Upper lobe of right lung (tissue), 1 donor: ENCODE data around the gene PTMS. TPM values are rescaled to one million over a fixed set of nuclear protein-coding genes. Genes with fewer than 3 reads are reported as not detected.

Experiments
- ATAC-seq: fragments of 200-7000 bp; cut with Tn5 transposase; one replicate; pipeline ENCODE4 v1.9.1; 2020; ENCODE audit warnings: mild to moderate bottlenecking, moderate library complexity
- DNase-seq: peaks from one replicate; pipeline ENCODE4 v3.0.0-alpha.2; 2020
- H3K27ac ChIP-seq: fragments of 200-600 bp; one replicate; pipeline ENCODE4 v1.8.0; 2022
- H3K27me3 ChIP-seq: fragments of 200-600 bp; one replicate; pipeline ENCODE4 v1.8.0; 2022; ENCODE audit warnings: mild to moderate bottlenecking
- H3K36me3 ChIP-seq: fragments of 200-600 bp; one replicate; pipeline ENCODE4 v1.8.0; 2022
- H3K4me1 ChIP-seq: fragments of 200-600 bp; one replicate; pipeline ENCODE4 v1.8.0; 2022
- H3K4me3 ChIP-seq: fragments of 200-600 bp; one replicate; pipeline ENCODE4 v1.8.0; 2022; ENCODE audit warnings: mild to moderate bottlenecking
- H3K9me3 ChIP-seq: fragments of 200-600 bp; one replicate; pipeline ENCODE4 v1.8.0; 2022
- intact Hi-C: fragments of 100-400 bp; cut with DNase I; formaldehyde crosslinking; loops from one replicate; pipeline ENCODE4 v1.11.0; 2022
- total RNA-seq: library from RNA; stranded (reverse); fragmentation: NEBNext Ultra II Directional; extraction: Animal tissue kit (Norgen Biotek cat#: 25700); gene quantifications from one replicate; pipeline ENCODE4 v1.2.1, GENCODE V29; 2021
- TF ChIP-seq, protein P1 (sequence below): fragments of 200-600 bp; IDR thresholded peaks from one replicate; pipeline ENCODE4 v1.8.0; 2022; ENCODE audit warnings: antibody characterized with exemption
- donor health status: DM: no; HTN: yes; CAD: no; lungs with severe emphysema.

The PTMS gene
- total RNA-seq, 1 donor from 2014 or later: 323 TPM

- intact Hi-C loops: no loop called here
- ATAC-seq: peak; percentile 85
- Histone ChIP-seq H3K27ac (peak overlapping the region; percentile 82), H3K27me3 (no peaks in the 10 kb centered on the region), H3K9me3 (no peaks in the 10 kb centered on the region), H3K4me3 (peak overlapping the region; percentile 55), H3K4me1 (peaks cover 27% of the 10 kb centered on the region), H3K36me3 (peaks cover 8% of the 10 kb centered on the region)
- TF ChIP-seq, protein P1, sequence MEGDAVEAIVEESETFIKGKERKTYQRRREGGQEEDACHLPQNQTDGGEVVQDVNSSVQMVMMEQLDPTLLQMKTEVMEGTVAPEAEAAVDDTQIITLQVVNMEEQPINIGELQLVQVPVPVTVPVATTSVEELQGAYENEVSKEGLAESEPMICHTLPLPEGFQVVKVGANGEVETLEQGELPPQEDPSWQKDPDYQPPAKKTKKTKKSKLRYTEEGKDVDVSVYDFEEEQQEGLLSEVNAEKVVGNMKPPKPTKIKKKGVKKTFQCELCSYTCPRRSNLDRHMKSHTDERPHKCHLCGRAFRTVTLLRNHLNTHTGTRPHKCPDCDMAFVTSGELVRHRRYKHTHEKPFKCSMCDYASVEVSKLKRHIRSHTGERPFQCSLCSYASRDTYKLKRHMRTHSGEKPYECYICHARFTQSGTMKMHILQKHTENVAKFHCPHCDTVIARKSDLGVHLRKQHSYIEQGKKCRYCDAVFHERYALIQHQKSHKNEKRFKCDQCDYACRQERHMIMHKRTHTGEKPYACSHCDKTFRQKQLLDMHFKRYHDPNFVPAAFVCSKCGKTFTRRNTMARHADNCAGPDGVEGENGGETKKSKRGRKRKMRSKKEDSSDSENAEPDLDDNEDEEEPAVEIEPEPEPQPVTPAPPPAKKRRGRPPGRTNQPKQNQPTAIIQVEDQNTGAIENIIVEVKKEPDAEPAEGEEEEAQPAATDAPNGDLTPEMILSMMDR: no peak
- no peak for DNase-seq
Observed at GRCh38 chr12:6792522-6793201, 26.5 kb downstream of the PTMS start.

DNA sequence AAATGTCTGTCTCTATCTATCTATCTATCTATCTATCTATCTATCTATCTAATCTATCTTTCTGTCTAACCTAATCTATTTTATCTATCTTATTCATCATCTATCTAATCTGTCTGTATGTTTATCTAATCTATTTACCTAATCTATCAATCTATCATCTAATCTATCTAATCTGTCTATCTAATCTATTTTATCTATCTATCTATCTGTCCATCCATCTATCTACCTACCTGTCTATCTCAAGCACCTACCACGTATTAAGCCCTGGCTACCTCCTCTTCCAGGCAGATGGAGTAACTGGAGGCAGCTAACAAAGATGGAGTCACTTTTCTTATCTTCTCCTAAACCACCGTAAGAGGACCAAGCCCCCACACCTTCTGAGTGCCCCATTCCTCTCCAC, 28.9 kb downstream of the PTMS start:
- intact Hi-C loops: no loop called here
- ATAC-seq: no peak
- DNase-seq: no peak

GRCh38 chr12:6796576-6796975, 30.4 kb downstream of the PTMS start:
- TF ChIP-seq, protein P1: no peak
- Histone ChIP-seq H3K4me3 (no peak overlapping the region), H3K9me3 (no peaks in the 10 kb centered on the region), H3K4me1 (peaks cover 14% of the 10 kb centered on the region), H3K27me3 (no peaks in the 10 kb centered on the region), H3K27ac (no peak overlapping the region), H3K36me3 (peaks cover 8% of the 10 kb centered on the region)
- no peak for DNase-seq
- ATAC-seq: no peak
- intact Hi-C loops: no loop called here

More for the DNA sequence above, 28.9 kb downstream of the PTMS start:
- peaks cover 8% of the 10 kb centered on the region for H3K36me3 ChIP-seq
- TF ChIP-seq, protein P1: no peak
- peaks cover 19% of the 10 kb centered on the region for H3K4me1 ChIP-seq
- H3K9me3 ChIP-seq: no peaks in the 10 kb centered on the region
- H3K4me3 ChIP-seq: no peak overlapping the region
- H3K27me3 ChIP-seq: no peaks in the 10 kb centered on the region
- no peak overlapping the region for H3K27ac ChIP-seq

GRCh38 chr12:6799147-6799546, 33.0 kb downstream of the PTMS start:
- Histone ChIP-seq H3K4me3 (no peak overlapping the region), H3K36me3 (peaks cover 8% of the 10 kb centered on the region), H3K27ac (no peak overlapping the region), H3K4me1 (no peaks in the 10 kb centered on the region), H3K27me3 (no peaks in the 10 kb centered on the region), H3K9me3 (no peaks in the 10 kb centered on the region)
- ATAC-seq (no peak), DNase-seq (no peak)
- intact Hi-C loops: no loop called here
- TF ChIP-seq, protein P1: no peak

GRCh38 chr12:6807170-6807569, 41.0 kb downstream of the PTMS start:
- intact Hi-C loops: no loop called here
- Histone ChIP-seq H3K9me3 (no peaks in the 10 kb centered on the region), H3K4me3 (no peak overlapping the region), H3K36me3 (no peaks in the 10 kb centered on the region), H3K4me1 (no peaks in the 10 kb centered on the region), H3K27me3 (no peaks in the 10 kb centered on the region), H3K27ac (no peak overlapping the region)
- TF ChIP-seq, protein P1: no peak
- no peak for DNase-seq
- ATAC-seq: no peak
